ENCODE measurements around the gene NUCKS1.

Gene NUCKS1

GRCh38 chr1:205750138-205751035 is at the start of gene NUCKS1:
NUCKS1 (minus strand) TSS chr1:205750182; CDS start chr1:205749973, 209 bp downstream.
- DNase-seq (ENCODE audit: low spot score), result peak; percentile 98

DNA sequence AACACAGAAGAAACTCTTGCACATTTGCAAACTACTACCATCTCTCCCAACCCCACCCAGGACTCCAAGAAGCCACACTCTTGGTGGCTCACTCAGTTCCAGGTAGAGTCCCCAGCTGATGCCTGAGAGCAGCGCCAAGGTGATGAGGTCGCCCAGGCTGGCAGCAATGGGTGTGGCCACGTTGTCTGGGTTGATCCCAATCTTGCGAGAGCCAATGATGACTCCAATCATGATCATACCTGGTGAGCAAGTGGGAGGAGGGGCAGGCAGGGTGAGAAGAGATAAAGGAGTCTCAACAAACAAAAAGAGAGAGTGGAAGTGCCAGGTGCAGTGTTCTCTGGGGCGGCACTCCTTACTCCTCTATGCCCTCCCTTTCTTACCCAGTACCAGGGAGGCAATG is 48.6 kb upstream of the NUCKS1 start:
- DNase-seq (ENCODE audit: low spot score), result no peak

GRCh38 chr1:205797168-205797567 is 47.2 kb upstream of the NUCKS1 start:
- DNase-seq (ENCODE audit: low spot score), result no peak

DNA sequence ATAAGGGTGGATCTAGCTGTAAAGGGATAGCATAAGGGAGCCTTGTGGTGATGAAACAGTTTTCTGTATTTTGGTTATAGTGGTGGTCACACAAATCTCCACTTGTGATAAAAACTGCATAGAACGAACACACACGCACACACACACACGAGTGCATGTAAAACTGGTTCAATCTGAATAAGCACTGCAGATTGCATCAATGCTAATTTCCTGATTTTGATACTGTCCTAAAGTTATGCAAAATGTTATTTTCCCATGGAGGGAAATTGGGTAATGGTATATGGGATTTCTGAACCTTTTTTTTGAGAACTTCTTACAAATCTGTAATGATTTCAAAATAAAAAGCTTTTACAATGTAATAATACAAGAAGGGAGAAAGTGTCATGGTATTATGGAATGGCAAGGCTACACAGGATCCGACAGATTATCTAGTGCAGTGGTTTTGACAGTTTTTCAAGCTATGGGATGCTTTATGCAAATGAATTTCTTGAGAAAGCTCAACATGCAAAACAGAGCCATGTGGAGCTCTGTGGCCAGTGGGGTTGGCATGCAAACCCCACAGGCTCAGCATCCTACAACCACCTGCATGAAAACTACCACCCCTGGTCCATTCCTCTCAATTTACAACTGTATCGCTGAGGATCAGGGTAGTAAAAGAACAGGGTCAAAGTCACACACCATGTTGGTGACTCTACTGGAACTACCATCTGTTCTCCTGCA is 44.2 kb upstream of the NUCKS1 start:
- DNase-seq (ENCODE audit: low spot score), result no peak

DNA sequence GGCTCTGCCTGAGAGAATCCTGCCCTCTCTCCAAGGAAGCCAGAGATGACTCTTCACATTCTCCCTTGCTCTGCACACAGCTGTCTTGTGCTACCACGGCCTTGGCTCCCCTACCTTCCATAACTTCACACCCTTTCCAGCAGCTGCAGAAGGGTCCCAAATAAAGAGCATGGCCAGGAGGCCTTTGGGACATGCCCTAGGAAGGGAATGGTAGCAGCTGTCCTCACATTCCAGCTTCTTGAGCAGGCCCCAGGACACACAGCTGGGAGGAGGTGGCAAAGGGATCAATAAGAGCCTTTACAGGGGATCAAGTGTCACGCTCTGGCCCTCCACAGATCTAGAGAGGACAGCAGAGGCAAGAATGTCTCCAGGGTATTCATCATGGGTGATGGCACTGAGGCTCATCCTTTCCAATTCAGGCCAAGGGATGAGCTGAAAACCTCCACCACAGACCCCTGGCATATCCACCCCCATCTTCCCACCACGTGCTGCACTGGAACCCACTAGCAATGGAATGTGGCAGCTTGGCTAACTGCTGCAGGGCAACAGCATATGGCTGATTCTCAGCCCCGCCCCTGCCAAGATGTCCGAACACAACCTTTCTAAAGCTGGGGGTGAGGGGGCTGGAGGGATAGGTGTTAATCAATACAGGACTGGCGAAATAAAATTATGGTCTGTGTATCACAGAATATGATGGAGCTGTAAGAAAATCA is 43.1 kb upstream of the NUCKS1 start:
- DNase-seq (ENCODE audit: low spot score), result peak; percentile 49

- no peak for DNase-seq (ENCODE audit: low spot score)
Measured at GRCh38 chr1:205792481-205792881, 42.5 kb upstream of the NUCKS1 start.

DNA sequence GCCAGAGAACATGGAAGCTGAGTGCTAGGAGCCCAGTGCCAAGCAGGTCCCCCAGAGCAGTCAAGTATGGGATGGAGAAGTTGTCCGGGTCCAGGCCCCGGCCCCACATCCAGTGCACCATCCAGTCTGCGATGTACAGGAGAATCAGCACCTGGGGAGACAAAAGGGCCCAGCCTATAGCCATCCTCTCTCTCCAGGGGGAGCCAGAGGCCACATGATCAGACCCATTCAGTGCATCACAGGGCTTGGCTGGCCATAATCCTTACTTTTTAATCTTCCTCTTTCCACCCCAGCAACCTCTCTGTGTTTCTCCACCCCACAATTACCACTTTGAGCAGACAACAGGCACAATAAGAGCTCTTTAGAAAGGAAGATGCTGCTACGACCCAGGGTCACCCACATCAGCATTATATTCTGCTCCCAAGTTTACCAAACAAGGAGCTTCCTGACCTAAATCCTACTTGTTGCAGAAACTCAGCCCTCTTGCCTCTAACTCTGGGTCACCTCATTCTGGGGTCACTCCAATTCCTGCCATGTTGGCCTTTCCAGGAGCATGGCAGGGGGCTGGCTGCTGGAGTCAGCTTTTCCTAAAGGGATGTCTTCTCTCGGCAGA is 41.7 kb upstream of the NUCKS1 start:
- DNase-seq (ENCODE audit: low spot score), result peak; percentile 76

- DNase-seq (ENCODE audit: low spot score), result peak; percentile 40
Measured at GRCh38 chr1:205787287-205787916, 37.4 kb upstream of the NUCKS1 start.

- no peak for DNase-seq (ENCODE audit: low spot score)
Measured at GRCh38 chr1:205786601-205787000, 36.6 kb upstream of the NUCKS1 start.

- no peak for DNase-seq (ENCODE audit: low spot score)
Measured at GRCh38 chr1:205785446-205785845, 35.5 kb upstream of the NUCKS1 start.

- DNase-seq (ENCODE audit: low spot score), result no peak
Measured at GRCh38 chr1:205783904-205784303, 33.9 kb upstream of the NUCKS1 start.

GRCh38 chr1:205783433-205783795 is 33.4 kb upstream of the NUCKS1 start:
- no peak for DNase-seq (ENCODE audit: low spot score)

- no peak for DNase-seq (ENCODE audit: low spot score)
Measured at GRCh38 chr1:205782627-205783432, 32.8 kb upstream of the NUCKS1 start.

DNA sequence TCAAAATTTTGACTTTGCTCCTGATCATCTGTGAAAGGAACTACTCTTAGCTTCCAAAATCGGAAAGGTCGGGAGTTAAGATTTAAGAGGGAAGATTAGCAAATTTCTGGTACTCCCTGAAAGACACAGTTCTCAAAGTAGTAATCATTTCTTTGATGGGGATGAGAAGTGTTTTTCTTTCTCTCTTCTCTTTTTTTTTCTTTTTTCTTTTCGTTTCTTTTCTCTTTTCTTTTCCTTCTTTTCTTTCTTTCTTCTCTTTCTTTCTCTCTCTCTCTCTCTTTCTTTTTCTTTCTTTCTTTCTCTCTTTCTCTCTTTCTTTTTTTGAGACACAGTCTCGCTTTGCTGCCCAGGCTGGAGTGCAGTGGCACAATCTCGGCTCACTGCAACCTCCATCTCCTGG is 30.4 kb upstream of the NUCKS1 start:
- DNase-seq (ENCODE audit: low spot score), result no peak

DNA sequence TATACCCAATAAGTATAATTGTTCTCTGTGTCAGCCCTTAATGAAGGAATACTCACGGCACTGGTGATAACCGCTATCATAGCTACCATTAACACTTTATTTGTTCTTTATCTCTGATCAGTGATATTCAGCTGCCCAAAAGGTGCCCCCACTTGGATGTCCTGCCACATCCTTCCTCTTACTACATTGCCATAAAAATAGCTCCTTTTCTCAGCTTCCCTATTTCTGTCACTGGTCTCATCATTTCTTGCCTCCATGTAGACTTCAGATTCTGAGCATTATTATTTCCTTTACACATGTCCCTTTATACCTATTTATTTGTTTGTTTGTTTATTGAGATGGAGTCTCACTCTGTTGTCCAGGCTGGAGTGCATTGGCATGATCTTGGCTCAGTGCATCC is 28.0 kb upstream of the NUCKS1 start:
- no peak for DNase-seq (ENCODE audit: low spot score)

- DNase-seq (ENCODE audit: low spot score), result no peak
Measured at GRCh38 chr1:205775717-205776056, 25.7 kb upstream of the NUCKS1 start.

GRCh38 chr1:205775015-205775716 is 25.2 kb upstream of the NUCKS1 start, which contains the start of gene RAB29:
RAB29 (minus strand) TSS chr1:205775482; CDS start chr1:205774956, 526 bp downstream.
- peak; percentile 85 for DNase-seq (ENCODE audit: low spot score)

DNA sequence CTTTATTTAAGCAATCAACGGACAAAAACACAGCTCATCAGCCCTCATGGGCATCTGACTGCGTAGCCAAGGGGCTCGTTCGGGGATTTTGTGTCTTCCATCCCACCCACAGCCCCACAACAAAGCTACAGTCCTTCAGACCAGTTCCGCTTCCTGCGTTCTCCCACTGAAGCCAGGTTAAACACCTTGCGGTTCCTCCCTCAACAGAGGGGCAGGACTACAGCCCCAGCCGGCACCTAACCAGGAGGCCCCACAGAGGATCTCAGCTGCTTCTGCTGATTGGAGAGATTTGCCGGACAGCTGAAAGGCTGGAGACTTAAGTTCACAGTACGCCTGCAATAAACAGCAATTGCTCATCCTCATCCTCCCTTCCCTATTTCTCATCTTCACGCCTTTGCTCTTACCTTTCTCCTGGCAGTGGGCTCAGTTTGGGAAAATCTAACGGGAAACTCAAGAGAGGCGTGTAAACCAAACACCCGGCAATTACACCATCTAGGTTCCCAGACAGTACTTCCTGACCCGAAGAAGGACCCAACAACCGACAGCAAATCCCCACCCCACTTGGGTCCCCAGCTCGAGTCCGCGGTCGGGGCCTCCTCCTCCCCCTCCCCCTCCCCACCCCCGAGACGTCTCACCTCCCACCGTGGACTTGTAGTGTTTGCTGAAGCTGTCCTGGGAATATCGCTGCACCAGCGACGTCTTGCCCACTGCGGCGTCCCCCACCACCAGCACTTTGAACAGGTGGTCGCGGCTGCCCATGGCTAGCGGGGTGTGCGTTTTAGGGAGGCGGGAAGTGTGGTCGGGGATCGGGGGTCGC is 24.4 kb upstream of the NUCKS1 start:
- peak; percentile 57 for DNase-seq (ENCODE audit: low spot score)

GRCh38 chr1:205772607-205773032 is 22.6 kb upstream of the NUCKS1 start:
- no peak for DNase-seq (ENCODE audit: low spot score)
